HG03469 (cell line): ENCODE data around the gene FAM53A.

Source experiments
- ATAC-seq: cut with Tn5 transposase; IDR thresholded peaks from one replicate; pipeline ENCODE4 v1.9.1; 2021; ENCODE audit warnings: mild to moderate bottlenecking, moderate library complexity, moderate number of reproducible peaks; ENCODE audit not compliant: unreplicated experiment

The FAM53A gene

DNA sequence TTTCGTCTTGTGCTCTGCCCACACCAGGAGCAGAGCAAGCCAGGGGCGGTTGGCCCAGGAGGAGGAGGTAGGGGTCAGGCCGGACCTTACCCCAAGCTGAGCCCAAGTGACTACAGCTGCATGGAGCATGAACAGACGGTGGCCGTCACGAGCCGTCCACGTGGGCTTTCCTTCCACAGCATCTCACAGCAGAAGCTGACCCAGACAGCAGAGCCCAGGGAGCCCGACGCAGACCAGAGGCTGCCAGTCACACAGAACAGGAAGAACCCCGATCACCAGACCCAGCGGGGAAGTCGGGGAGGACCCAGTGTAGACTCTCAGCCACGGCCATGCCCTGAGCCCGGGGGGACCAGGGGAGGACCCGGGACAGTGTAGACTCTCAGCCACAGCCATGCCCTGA is 58.0 kb downstream of the FAM53A start:
- no peak for ATAC-seq

DNA sequence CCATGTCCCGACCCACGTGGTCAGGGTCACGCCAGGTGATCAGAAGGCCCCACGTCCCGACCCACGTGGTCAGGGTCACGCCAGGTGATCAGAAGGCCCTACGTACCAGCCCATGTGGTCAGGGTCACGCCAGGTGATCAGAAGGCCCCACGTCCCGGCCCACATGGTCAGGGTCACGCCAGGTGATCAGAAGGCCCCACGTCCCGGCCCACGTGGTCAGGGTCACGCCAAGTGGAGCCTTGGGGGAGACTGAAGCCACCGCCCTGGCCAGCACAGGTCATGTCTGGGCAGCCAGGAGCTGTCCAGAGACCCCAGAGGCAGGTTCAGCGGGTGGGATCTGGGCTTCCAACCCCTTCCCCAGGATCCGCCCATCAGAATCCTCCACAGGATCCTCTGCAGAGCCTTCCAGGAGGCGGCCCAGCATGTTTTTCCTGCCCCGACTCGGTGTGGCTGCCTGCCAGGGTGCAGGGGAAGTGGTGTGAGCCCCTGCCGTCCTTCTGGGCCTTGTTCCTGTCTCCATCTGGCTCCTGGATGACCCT is 58.4 kb downstream of the FAM53A start:
- no peak for ATAC-seq

DNA sequence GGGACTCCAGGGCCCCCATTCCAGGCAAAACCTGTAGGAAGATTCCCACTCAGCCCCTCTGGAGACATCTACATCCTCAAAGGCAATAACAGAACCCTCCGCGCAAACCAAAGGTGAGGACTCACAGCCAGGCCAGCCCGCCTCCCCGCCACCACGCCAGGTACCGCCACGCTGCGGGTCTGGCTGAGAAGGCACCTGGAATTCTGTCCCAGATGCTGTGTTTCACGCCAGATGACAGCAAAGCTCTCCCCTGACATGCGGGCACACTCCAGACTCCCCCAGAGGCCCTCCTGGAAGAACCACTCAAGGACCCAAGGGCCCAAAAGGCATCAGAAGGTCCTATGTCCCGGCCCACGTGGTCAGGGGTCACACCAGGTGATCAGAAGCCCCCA is 59.6 kb downstream of the FAM53A start:
- ATAC-seq, result no peak

DNA sequence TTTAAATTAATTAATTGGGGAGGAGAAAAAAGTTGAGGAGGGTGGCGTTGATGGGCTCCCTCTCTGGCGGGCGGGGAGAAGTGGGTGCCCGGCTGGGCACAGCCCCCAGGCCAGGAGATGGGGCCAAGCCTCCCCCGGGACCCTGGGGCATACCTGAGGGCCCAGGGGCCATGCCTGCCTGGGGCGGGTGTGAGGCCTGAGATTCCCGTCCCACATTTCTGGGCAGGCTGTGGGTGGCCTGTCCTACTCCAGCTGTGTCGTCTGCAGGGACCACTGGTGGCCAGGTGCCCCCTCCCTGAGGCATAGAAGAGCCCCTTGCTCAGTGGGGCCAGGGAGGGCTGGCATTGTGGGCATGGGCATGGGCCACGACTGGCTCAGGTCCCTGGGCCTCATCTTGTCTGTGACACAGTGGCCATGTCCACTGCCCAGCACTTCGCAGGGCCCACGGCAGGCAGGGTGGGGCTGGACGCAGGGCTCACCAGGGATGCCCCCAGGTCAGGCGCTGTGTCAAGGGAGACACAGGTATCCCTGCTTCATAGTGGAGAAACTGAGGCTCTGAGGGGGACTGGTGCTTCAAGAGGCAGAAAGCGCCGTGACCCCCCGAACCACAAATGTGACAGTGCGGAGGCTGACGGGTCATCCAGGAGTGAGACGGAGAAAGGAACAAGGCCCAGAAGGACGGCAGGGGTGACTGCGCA is 60.1 kb downstream of the FAM53A start:
- ATAC-seq, result no peak

DNA sequence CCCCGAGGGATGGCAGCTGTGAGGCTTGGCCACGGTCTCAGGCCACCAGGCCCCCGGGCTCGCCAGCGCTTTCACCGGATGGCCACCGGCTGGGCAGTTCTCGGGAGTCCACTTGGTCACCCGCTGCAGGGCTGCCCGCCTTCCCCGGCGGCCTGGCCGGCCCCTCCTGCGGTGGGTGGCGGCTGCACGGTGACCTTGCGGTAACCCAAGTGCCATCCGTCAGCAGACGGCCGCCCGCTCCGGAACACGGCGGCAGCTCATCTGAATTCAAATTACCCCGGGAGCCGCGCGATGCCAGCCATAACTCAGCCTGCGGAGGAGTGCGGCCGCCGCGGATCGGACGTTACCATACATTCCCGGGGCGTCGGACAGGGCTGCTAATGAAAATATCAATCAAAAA is 60.7 kb downstream of the FAM53A start:
- ATAC-seq, result no peak

DNA sequence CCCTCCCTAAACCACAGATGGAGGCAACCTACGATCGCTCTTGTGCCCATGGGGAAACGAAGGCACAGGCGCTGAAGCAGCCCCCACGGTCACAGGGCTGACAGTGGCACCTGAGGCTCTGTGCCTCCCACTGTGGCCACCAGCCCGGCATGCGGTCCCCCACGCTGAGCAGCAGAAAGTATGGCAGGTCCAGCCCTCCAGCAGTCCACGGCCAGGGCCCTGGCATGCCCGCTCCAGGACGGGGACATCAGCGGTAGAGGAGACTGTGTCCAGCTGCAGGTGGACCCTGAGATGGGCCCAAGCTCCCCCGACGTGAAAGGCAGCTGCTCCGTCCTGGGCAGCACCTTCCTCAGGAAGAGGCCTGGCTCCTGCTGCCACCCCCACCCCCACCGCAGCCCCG is 61.2 kb downstream of the FAM53A start:
- ATAC-seq, result no peak

DNA sequence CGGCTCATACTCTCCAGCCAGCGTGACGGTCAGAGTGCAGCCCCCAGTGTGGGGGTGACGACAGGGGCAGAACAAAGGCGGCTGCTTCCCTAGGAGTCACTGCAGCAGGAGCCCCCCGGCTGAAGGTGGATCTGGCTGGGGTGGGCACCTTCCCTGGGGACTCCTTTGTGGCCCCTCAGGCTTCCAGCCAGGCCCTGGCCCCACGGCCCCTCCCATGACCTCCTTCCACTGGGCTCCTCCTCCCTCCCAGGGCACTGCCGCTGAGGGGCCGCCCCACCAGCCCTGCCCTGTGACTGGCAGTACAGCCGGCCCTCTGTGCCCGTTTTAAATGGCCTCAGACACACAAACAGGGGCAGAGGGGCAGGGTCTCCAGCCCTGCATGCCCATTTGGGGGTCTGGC is 61.9 kb downstream of the FAM53A start:
- ATAC-seq, result no peak

DNA sequence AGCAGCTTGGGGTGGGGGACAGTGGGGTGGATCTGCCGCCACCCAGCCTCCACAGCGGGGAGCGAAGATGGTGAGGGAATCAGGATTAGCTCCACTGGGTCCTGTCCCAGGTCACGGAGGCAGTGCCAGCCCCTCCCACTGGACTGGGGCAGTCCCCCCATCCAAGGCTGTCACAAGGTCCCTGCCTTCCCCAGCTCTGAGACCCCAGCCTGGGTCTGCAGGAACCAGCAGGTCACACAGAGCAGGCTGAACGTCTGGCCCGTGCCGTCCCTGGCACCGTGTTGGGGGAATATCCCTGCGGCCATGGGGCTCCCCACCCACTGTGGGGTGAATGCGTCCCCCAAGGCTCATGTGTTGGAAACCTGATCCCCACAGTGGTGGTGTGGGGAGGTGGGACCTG is 62.6 kb downstream of the FAM53A start:
- no peak for ATAC-seq

DNA sequence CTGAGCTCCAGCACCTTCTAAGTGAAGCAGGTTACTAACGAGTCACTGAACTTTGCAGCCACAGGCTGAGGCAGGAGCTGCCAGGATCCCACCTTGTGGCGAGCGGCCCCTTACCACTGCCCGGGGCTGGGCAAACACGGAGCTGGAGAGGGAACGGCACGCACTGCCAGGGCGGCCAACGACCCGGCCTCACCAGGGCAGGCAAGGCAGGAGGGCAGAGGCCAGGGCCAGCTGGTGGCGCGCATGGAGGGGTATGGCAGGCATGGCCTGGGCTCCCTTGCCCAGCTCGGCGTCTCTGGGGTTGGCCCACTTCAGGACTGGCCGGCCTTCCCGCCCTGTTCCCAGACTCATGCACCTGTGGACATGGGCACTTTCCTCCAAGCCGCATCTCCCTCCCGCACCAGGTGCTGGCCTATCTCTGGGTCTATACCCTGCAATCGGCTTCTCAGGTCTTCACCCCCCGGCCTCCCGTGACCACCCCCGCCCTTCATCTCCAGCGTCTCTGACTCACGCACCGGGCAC is 64.9 kb downstream of the FAM53A start:
- no peak for ATAC-seq

DNA sequence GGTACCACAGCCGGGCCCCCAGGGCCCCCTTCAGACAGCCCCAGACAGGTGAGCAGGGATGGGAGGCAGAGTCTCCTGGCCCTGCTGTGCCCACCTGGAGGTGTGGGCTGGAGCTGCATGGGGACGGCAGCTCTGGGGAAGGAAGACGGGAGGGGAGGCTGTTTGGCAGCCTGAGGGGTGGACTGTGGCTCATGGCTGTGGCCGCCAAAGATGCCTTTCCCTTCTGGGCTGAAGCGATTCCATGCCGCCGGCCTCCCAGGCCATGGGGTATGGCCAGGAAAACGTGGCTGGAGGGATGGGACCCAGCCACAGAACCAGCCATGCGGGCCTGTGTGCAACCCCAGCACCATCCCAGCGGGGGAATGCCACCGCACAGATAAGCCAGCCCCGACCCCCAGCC is 65.7 kb downstream of the FAM53A start:
- no peak for ATAC-seq

DNA sequence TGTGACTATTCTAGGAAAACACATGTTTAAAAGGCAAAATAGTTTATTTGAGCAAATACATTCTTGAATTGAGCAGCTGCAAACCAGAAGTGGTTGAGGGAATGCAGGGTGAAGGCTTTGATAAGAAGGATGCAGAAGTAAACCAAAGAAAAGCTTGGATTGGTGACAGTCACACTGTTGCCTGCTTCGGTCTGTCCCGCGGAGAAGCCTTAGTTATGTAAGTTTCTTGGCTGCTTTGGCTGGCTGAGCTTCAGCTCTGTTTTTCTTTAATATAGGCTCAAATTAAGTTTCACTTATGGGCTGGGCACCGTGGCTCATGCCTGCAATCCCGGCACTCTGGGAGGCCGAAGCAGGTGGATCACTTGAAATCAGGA is 67.6 kb downstream of the FAM53A start:
- no peak for ATAC-seq

DNA sequence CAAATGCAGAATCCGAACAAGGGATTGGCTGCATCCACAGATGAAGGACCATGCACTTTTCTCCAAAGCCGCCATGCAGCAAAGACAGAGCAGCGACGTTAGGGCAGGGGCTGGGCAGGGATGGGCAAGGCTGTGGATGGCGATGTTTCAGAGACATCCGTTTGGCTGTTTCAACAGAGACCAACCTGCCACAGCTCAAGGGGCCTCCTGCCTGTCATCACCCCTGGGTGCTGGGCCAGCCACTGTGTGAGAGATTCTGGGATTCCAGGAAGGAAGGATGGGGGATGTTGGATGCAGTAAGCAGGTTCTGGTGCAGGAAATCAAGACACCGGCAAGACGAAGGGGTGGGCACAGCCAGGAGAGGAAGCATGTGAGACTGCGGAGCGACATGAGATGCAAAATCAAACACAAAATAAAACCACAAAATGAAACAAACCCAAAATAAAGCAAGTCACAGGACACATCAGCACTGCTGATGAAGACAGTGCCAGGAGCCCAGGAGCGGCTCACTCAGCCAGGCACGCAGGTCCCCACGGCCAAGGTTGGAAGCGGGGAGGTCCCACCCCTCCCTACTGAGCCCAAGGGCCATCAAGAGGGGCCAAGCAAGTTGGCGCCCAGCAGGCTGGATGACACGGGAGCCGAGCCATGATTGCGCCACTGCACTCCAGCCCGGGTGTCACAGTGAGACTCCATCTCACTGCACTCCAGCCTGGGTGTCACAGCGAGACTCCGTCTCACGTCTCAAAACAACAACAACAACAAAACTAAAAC is 68.1 kb downstream of the FAM53A start:
- ATAC-seq, result no peak

DNA sequence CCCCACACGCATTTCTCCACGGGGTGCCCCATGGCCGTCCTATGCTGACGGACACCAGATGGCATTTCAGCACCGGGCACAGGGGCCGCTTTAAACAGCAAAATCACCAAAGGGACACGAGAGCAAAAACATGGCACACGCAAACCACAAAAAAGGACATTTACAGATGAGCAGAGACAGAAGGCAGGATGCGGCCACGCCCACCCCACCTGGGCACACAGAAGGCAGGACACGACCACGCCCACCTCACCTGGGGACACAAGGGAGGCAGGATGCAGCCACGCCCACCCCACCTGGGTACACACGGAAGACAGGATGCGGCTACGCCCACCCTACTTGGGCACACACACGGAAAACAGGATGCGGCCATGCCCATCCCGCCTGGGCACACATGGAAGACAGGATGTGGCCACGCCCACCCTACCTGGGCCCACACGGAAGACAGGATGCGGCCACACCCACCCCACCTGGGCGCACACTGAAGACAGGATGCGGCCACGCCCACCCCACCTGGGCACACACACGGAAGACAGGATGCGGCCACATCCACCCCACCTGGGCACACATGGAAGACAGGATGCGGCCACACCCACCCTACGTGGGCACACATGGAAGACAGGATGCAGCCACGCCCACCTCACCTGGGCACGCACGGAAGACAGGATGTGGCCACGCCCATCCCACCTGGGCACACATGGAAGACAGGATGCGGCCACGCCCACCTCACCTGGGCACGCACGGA is 69.1 kb downstream of the FAM53A start:
- no peak for ATAC-seq

DNA sequence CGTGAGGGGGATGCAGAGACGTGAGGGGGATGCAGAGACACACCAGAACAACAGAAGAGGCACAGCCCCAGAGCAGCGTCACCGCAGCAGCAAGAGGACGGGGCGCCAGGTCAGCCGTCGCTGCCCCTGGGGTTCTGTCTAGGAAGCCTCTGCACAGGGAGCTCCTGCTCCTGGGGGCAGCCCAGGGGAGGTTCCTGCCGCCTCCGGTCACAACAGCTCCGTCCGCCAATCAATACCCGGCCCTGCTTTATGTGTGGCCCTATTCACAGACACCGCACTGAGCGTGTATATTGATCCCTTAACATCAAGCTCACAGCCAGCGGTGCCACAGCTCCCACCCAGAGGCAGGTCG is 69.6 kb downstream of the FAM53A start:
- ATAC-seq, result no peak

DNA sequence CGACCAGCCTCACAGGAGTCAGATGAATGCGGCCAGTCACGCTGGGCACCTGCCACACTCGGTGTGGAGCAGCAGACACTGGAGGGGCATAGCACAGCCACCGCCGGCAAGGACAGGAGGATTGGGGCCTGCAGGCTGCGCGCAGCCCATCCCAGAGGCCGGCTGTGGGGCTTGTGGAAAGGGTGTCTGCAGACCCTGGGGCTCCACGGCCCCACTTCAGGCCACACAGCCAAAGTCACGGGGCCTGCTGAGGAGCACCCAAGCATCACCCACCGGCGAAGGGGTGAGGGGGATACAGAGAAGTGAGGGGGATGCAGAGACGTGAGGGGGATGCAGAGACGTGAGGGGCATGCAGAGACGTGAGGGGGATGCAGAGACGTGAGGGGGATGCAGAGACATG is 70.1 kb downstream of the FAM53A start:
- no peak for ATAC-seq

DNA sequence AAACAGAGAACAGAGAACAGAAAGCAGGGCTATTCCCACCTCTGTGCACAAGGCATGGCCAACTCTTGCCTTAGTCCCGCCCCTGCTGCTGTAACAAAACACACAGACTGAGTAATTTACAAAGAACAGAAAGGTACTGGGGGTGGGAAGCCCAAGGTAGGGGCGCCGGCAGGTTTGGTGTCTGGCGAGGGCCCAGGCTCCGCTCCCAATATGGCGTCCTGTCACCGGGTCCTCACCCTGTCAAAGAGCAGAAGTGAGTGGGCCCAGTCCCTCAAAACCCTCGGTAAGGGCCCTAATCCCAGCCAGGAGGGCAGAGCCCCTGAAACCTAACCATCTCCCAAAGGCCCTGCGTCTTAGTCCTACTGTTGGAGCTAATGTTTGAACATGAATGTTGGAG is 71.0 kb downstream of the FAM53A start:
- ATAC-seq, result no peak

DNA sequence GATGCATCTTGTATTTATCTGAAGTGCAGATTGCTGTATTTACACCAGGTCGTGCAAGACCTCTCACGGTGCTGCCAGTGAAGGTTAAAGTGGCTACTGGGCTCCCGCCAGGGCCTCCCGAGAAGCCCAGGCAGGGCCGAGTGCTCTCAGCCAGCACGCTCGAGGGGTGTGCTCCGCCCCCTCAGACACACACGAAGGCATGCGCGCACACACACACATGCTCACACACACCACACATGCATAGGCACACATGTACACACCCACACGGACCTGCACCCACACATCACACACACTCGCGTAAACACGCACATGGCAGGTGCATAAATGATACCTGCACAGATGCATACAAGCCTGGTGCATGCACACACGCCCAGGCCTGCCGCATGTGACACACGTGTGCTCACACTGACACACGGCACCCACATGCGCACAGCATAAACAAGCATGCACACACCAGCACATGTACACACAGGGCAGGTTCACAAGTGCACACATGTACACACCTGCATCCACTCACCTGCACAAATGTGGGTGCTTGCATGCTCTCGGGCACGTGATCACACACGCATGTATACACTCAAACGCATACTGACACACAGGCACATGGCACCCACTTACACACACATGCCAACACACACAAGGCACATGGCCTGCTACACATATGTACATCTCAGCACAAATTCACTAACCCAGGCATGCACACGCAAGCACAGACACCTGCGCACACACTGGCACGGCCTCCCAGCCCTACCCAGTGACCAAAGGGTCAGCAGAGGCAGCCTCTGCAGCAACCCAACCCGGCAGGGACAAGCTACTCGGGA is 71.6 kb downstream of the FAM53A start:
- ATAC-seq, result no peak

DNA sequence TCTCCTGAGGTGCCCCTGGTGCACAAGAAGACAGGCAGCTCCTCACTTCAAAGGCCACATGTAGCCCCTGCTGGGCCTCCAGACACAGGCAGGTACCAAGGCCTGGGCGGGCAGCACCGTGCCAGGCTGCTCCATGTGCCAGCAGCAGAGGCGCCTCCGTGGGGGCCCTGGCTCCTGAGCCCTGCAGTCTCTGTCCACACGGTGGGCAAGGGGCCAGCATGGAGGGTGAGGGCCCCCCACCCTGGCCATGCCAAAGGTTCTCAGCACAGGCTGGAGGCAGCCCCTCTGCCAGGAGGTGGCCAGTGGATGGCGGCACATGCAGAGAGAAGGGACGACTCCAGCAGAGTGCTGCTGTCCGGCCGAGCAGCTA is 72.6 kb downstream of the FAM53A start:
- ATAC-seq, result no peak

DNA sequence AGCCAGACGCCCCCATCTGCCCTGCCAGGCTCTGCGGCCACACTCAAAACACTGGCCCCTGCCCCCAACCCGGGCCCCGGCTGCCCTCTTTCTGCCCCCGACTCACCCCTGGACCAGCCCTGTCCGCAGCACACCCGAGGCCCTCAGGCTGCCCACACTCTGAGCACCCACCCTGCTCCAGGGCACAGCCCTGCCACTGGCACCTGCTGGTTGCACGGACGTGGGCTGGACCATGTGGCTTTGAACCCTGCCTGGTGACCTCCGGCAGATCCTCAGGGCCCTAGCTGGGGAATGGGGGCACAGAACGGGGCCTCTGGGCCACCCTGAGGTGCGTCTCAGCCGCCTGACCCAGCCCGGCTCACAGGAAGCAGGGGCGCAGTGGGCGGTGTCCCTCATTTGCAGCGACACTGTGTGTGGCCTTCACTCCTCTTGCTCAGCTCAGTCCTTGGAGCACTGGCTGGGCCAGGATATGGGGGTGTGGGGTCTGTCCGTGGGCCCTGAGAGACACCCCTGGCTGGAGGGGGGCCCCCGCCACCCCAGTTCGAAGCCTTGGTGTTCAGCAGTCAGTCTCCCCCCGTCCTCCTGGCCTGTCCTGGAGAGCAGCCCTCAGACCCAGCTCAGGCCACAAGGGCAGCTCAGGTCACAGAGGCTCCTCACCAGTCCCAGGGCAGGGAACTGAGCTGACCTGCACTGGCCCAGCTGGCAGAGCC is 73.2 kb downstream of the FAM53A start:
- ATAC-seq, result no peak
